IPS-18a (cell line): ENCODE data around the gene RAC3.

Experiments used
- H3K27ac ChIP-seq: one replicate; pipeline ENCODE4 v1.5.1; 2013; ENCODE audit warnings: low read length
- H3K27me3 ChIP-seq: one replicate; pipeline ENCODE4 v1.6.1; 2013; ENCODE audit warnings: mild to moderate bottlenecking, low read length; ENCODE audit not compliant: control insufficient read depth, insufficient read depth
- H3K36me3 ChIP-seq: one replicate; pipeline ENCODE4 v1.6.1; 2013; ENCODE audit warnings: low read depth, low read length; ENCODE audit not compliant: control insufficient read depth
- H3K4me1 ChIP-seq: one replicate; pipeline ENCODE4 v1.6.1; 2013; ENCODE audit warnings: low read depth, low read length; ENCODE audit not compliant: control insufficient read depth
- H3K4me3 ChIP-seq: one replicate; pipeline ENCODE4 v1.5.1; 2013; ENCODE audit warnings: low read length
- H3K9ac ChIP-seq: one replicate; pipeline ENCODE4 v1.6.1; 2013; ENCODE audit warnings: mild to moderate bottlenecking, low read length, moderate library complexity
- H3K9me3 ChIP-seq: one replicate; pipeline ENCODE4 v1.6.1; 2013; ENCODE audit warnings: low read depth, low read length; ENCODE audit not compliant: control insufficient read depth

Gene RAC3

DNA sequence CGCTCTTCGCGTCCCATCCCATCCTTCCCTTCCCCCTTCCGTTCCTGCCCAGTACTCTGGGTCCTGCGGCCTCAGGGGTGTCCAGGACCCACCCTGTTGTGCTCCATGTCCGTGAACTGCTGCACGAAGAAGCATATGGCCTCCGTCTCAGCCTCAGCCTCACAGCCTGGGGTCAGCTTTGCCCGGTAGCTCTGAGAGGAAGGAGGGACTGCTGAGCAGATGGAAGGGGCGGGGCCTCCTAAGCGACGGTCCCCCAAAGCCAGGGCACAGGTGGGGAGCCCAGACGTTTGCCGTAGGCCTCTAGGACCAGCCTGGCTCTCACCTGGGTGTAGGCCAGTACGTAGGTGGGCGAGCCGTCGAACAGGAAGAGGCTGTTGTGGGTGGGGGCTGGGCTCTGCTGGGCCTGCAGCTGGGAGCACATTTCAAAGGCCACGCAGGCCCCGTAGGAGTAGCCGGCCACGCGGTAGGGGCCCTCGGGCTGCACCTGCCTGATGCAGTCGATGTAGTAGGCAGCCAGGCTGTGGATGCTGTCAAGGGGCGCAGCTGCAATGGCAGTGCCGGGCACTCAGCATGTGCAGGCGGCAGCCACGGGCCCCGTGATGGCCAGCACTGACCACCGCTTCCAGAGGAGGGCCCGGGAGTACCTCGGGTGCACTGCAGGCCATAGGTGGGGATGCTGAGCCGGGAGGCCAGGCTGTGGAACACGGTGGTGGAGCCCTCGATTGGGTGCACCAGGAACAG is 48.7 kb downstream of the RAC3 start:
- H3K36me3 ChIP-seq: peaks cover 69% of the 10 kb centered on the region
- no peak overlapping the region for H3K4me3 ChIP-seq
- H3K9me3 ChIP-seq: no peaks in the 10 kb centered on the region
- no peak overlapping the region for H3K9ac ChIP-seq
- H3K27me3 ChIP-seq: no peaks in the 10 kb centered on the region
- no peaks in the 10 kb centered on the region for H3K4me1 ChIP-seq
- no peak overlapping the region for H3K27ac ChIP-seq

- Histone ChIP-seq H3K27ac (no peak overlapping the region), H3K9ac (no peak overlapping the region), H3K9me3 (no peaks in the 10 kb centered on the region), H3K4me3 (no peak overlapping the region), H3K36me3 (peaks cover 76% of the 10 kb centered on the region), H3K27me3 (no peaks in the 10 kb centered on the region), H3K4me1 (no peaks in the 10 kb centered on the region)
Measured at GRCh38 chr17:82080789-82081464, 49.4 kb downstream of the RAC3 start.

- Histone ChIP-seq H3K9me3 (no peaks in the 10 kb centered on the region), H3K36me3 (peaks cover 83% of the 10 kb centered on the region)
Measured at GRCh38 chr17:82081546-82081945, 50.1 kb downstream of the RAC3 start.

DNA sequence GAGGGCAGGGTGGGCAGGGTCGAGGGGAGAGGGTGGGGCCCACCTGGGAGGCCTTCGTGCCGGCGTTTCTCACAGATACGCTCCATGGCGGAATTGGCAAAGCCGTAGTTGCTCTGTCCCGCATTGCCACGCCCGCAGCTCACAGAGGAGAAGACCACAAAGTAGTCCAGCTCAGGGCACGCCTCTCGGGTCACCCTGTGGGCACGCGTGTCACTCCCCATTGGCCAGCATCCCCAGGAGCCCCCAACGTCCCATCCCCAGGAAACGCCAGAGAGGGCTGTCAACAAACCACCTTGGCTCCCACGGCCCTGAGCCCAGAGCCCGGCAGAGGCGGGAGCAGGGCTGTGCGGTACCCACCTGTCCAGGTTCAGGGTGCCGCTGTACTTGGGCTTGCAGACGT is 50.5 kb downstream of the RAC3 start:
- Histone ChIP-seq H3K9ac (no peak overlapping the region), H3K4me3 (no peak overlapping the region), H3K36me3 (peaks cover 87% of the 10 kb centered on the region), H3K27ac (no peak overlapping the region), H3K27me3 (no peaks in the 10 kb centered on the region), H3K4me1 (no peaks in the 10 kb centered on the region), H3K9me3 (no peaks in the 10 kb centered on the region)

More at GRCh38 chr17:82081546-82081945, 50.1 kb downstream of the RAC3 start:
- H3K27ac ChIP-seq: no peak overlapping the region
- H3K4me3 ChIP-seq: no peak overlapping the region
- no peaks in the 10 kb centered on the region for H3K4me1 ChIP-seq
- H3K27me3 ChIP-seq: no peaks in the 10 kb centered on the region
- no peak overlapping the region for H3K9ac ChIP-seq

- Histone ChIP-seq H3K27me3 (no peaks in the 10 kb centered on the region), H3K4me3 (no peak overlapping the region), H3K27ac (no peak overlapping the region), H3K9me3 (no peaks in the 10 kb centered on the region), H3K4me1 (no peaks in the 10 kb centered on the region), H3K36me3 (peaks cover 92% of the 10 kb centered on the region), H3K9ac (no peak overlapping the region)
Measured at GRCh38 chr17:82082456-82082855, 51.0 kb downstream of the RAC3 start.

DNA sequence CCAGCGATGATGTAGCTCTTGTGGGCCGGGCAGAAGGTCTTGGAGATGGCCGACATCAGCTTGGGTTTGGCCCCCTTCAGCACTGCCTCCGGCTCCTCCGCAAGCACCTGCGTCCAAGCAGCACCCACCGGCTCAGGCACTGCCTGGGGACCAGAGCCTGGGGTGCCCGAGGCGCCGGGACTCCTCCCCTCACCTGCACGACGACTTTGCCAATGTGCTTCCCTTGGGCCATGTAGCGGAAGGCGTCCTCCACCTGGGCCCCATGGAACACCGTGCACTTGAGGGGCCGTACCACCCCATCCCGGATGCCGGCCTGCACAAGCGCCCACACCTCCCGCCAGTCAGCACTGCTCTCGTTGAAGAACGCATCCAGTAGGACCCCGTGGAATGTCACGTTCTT is 51.5 kb downstream of the RAC3 start:
- Histone ChIP-seq H3K4me3 (no peak overlapping the region), H3K9me3 (no peaks in the 10 kb centered on the region), H3K27ac (no peak overlapping the region), H3K27me3 (no peaks in the 10 kb centered on the region), H3K9ac (no peak overlapping the region), H3K36me3 (peaks cover 97% of the 10 kb centered on the region), H3K4me1 (no peaks in the 10 kb centered on the region)
